Fibroblast of skin of back (primary cell): ENCODE measurements around the gene GNAI3.

Experiments
- DNase-seq: peaks from one replicate; pipeline ENCODE4 v3.0.0-alpha.2; 2013

The GNAI3 gene

GRCh38 chr1:109624201-109625010 lies 76.0 kb downstream of the GNAI3 start:
- DNase-seq = no peak

- no peak for DNase-seq
Observed at GRCh38 chr1:109625176-109625575, 76.8 kb downstream of the GNAI3 start.

- DNase-seq = no peak
Observed at GRCh38 chr1:109625601-109626560, 77.5 kb downstream of the GNAI3 start.

- DNase-seq = no peak
Observed at GRCh38 chr1:109626682-109627408, 78.4 kb downstream of the GNAI3 start.

GRCh38 chr1:109627692-109628399 lies 79.4 kb downstream of the GNAI3 start:
- DNase-seq = no peak

- DNase-seq = no peak
Observed at GRCh38 chr1:109628540-109629321, 80.3 kb downstream of the GNAI3 start.

GRCh38 chr1:109629372-109630030 lies 81.1 kb downstream of the GNAI3 start:
- no peak for DNase-seq

GRCh38 chr1:109630081-109630897 lies 81.9 kb downstream of the GNAI3 start:
- DNase-seq = no peak

GRCh38 chr1:109630898-109631512 lies 82.6 kb downstream of the GNAI3 start:
- no peak for DNase-seq

- DNase-seq = no peak
Observed at GRCh38 chr1:109631513-109632505, 83.4 kb downstream of the GNAI3 start.

- no peak for DNase-seq
Observed at GRCh38 chr1:109632671-109633346, 84.4 kb downstream of the GNAI3 start.

GRCh38 chr1:109634292-109634691 lies 85.9 kb downstream of the GNAI3 start:
- no peak for DNase-seq

GRCh38 chr1:109634771-109635750 lies 86.6 kb downstream of the GNAI3 start:
- DNase-seq = no peak

GRCh38 chr1:109635862-109636200 lies 87.4 kb downstream of the GNAI3 start:
- no peak for DNase-seq

- DNase-seq = peak; percentile 44
Observed at GRCh38 chr1:109636201-109636952, 88.0 kb downstream of the GNAI3 start.

- DNase-seq = no peak
Observed at GRCh38 chr1:109637446-109637845, 89.0 kb downstream of the GNAI3 start.
